OCI-LY1 (cell line): ENCODE data around the gene SUSD1.

Source experiments
- H2AFZ ChIP-seq: fragments of 200-600 bp; sonication (generic), shearing (Covaris generic); 2 replicates; pipeline ENCODE4 v1.6.0; 2014; ENCODE audit warnings: antibody characterized with exemption, mild to moderate bottlenecking, low read length
- H3F3A ChIP-seq: fragments of 200-600 bp; sonication (generic), shearing (Covaris generic); 2 replicates; pipeline ENCODE4 v1.6.0; 2014; ENCODE audit warnings: mild to moderate bottlenecking, antibody characterized with exemption, low read length, moderate library complexity; ENCODE audit not compliant: insufficient read depth
- H3K27ac ChIP-seq: fragments of 200-600 bp; sonication (generic); 2 replicates; pipeline ENCODE4 v1.5.1; 2014; ENCODE audit warnings: low read length, mixed run types, mild to moderate bottlenecking, low read depth; ENCODE audit not compliant: poor library complexity, severe bottlenecking
- H3K27me3 ChIP-seq: fragments of 200-600 bp; sonication (generic); 2 replicates; pipeline ENCODE4 v1.6.0; 2014; ENCODE audit warnings: antibody characterized with exemption, mild to moderate bottlenecking, low read length, moderate library complexity; ENCODE audit not compliant: insufficient read depth
- H3K36me3 ChIP-seq: fragments of 200-600 bp; sonication (generic); 2 replicates; pipeline ENCODE4 v1.6.1; 2014; ENCODE audit warnings: mild to moderate bottlenecking, antibody characterized with exemption, low read length, moderate library complexity, mixed read lengths; ENCODE audit not compliant: insufficient read depth
- H3K4me1 ChIP-seq: fragments of 200-600 bp; sonication (generic); 2 replicates; pipeline ENCODE4 v1.5.1; 2014; ENCODE audit warnings: mild to moderate bottlenecking, low read length, moderate library complexity; ENCODE audit not compliant: insufficient read depth, severe bottlenecking
- H3K4me2 ChIP-seq: fragments of 200-600 bp; sonication (generic), shearing (Covaris generic); 2 replicates; pipeline ENCODE4 v1.6.1; 2014; ENCODE audit warnings: low read length
- H3K4me3 ChIP-seq: fragments of 200-600 bp; sonication (generic); 2 replicates; pipeline ENCODE4 v1.5.1; 2014; ENCODE audit warnings: low read length, low read depth, mild to moderate bottlenecking, mixed read lengths; ENCODE audit not compliant: poor library complexity, severe bottlenecking
- H3K79me2 ChIP-seq: fragments of 200-600 bp; shearing (Covaris generic); 2 replicates; pipeline ENCODE4 v1.6.1; 2016; ENCODE audit warnings: mixed run types, low read length, mixed read lengths; ENCODE audit not compliant: insufficient read depth
- H3K9ac ChIP-seq: fragments of 200-600 bp; sonication (generic), shearing (Covaris generic); 2 replicates; pipeline ENCODE4 v1.6.1; 2014; ENCODE audit warnings: mild to moderate bottlenecking, low read length, mixed read lengths
- H3K9me2 ChIP-seq: fragments of 200-600 bp; sonication (generic), shearing (Covaris generic); 2 replicates; pipeline ENCODE4 v1.6.1; 2014; ENCODE audit warnings: low read depth, mild to moderate bottlenecking, low read length, mixed read lengths
- H3K9me3 ChIP-seq: fragments of 200-600 bp; shearing (Covaris generic); 2 replicates; pipeline ENCODE4 v1.6.1; 2014; ENCODE audit warnings: low read length, mixed read lengths
- H4K20me1 ChIP-seq: fragments of 200-600 bp; sonication (generic), shearing (Covaris generic); 2 replicates; pipeline ENCODE4 v1.6.0; 2016; ENCODE audit warnings: mild to moderate bottlenecking, low read length; ENCODE audit not compliant: insufficient read depth
- CTCF ChIP-seq: fragments of 200-600 bp; sonication (generic), shearing (Covaris generic); IDR thresholded peaks from 2 replicates; pipeline ENCODE4 v1.5.1; 2017; ENCODE audit warnings: mild to moderate bottlenecking, antibody characterized with exemption, low read length, moderate library complexity, mixed read lengths
- EZH2 ChIP-seq: fragments of 200-600 bp; sonication (generic), shearing (Covaris generic); IDR thresholded peaks from 2 replicates; pipeline ENCODE4 v1.8.0; 2017; ENCODE audit warnings: borderline replicate concordance, mixed run types, mild to moderate bottlenecking, antibody characterized with exemption, low read length, moderate library complexity, mixed read lengths

Gene SUSD1

GRCh38 chr9:112029921-112030444, 145.1 kb downstream of the SUSD1 start:
- Histone ChIP-seq H3K27me3 (no peaks in the 10 kb centered on the region), H3K9me2 (no peaks in the 10 kb centered on the region), H3K4me2 (no peak overlapping the region), H3K36me3 (no peaks in the 10 kb centered on the region; the same call in 1 of the 2 replicates), H3K4me3 (no peak overlapping the region), H4K20me1 (no peaks in the 10 kb centered on the region), H3K27ac (no peak overlapping the region), H3F3A (no peaks in the 10 kb centered on the region), H3K9me3 (no peaks in the 10 kb centered on the region), H3K79me2 (no peaks in the 10 kb centered on the region), H2AFZ (no peak overlapping the region), H3K4me1 (peaks cover 59% of the 10 kb centered on the region), H3K9ac (no peak overlapping the region)
- TF ChIP-seq EZH2 = no peak
- no peak for TF ChIP-seq CTCF

GRCh38 chr9:112028242-112029221, 146.6 kb downstream of the SUSD1 start:
- no peaks in the 10 kb centered on the region for H3K9me3 ChIP-seq
- no peaks in the 10 kb centered on the region for H4K20me1 ChIP-seq
- no peak overlapping the region for H3K4me3 ChIP-seq
- no peaks in the 10 kb centered on the region; the same call in 1 of the 2 replicates for H3K36me3 ChIP-seq
- no peak overlapping the region for H3K9ac ChIP-seq
- no peaks in the 10 kb centered on the region for H3K27me3 ChIP-seq
- H3K9me2 ChIP-seq = no peaks in the 10 kb centered on the region
- TF ChIP-seq CTCF = no peak
- TF ChIP-seq EZH2 = no peak
- no peaks in the 10 kb centered on the region for H3K79me2 ChIP-seq
- no peak overlapping the region for H2AFZ ChIP-seq
- H3K4me2 ChIP-seq = no peak overlapping the region
- H3K27ac ChIP-seq = peak overlapping the region; percentile 18
- peaks cover 48% of the 10 kb centered on the region for H3K4me1 ChIP-seq
- H3F3A ChIP-seq = no peaks in the 10 kb centered on the region

- Histone ChIP-seq H3K9me2 (no peaks in the 10 kb centered on the region), H3K4me3 (no peak overlapping the region), H3K27ac (no peak overlapping the region), H3K4me2 (no peak overlapping the region), H2AFZ (no peak overlapping the region), H3K27me3 (no peaks in the 10 kb centered on the region), H3K9me3 (no peaks in the 10 kb centered on the region), H3K4me1 (peaks cover 25% of the 10 kb centered on the region), H3K36me3 (no peaks in the 10 kb centered on the region; the same call in 1 of the 2 replicates), H3K79me2 (no peaks in the 10 kb centered on the region), H3F3A (no peaks in the 10 kb centered on the region), H3K9ac (no peak overlapping the region), H4K20me1 (no peaks in the 10 kb centered on the region)
- TF ChIP-seq CTCF (no peak), EZH2 (no peak)
Observed at GRCh38 chr9:112025850-112026249, 149.2 kb downstream of the SUSD1 start.
